ENCODE results near the gene NBL1. TPM values are rescaled to one million over a fixed set of nuclear protein-coding genes. Genes with fewer than 3 reads are reported as not detected.

Gene NBL1
- total and polyA plus RNA-seq, 10 of the 15 experiments (the other 5 are each of a cell fraction or from before 2014, with no cell fraction given) = 0.13 to 2.4 (median 0.81) TPM; not detected in 1

GRCh38 chr1:19654886-19655717 lies 11.0 kb downstream of the NBL1 start (continued):
- TF ChIP-seq, protein P1, sequence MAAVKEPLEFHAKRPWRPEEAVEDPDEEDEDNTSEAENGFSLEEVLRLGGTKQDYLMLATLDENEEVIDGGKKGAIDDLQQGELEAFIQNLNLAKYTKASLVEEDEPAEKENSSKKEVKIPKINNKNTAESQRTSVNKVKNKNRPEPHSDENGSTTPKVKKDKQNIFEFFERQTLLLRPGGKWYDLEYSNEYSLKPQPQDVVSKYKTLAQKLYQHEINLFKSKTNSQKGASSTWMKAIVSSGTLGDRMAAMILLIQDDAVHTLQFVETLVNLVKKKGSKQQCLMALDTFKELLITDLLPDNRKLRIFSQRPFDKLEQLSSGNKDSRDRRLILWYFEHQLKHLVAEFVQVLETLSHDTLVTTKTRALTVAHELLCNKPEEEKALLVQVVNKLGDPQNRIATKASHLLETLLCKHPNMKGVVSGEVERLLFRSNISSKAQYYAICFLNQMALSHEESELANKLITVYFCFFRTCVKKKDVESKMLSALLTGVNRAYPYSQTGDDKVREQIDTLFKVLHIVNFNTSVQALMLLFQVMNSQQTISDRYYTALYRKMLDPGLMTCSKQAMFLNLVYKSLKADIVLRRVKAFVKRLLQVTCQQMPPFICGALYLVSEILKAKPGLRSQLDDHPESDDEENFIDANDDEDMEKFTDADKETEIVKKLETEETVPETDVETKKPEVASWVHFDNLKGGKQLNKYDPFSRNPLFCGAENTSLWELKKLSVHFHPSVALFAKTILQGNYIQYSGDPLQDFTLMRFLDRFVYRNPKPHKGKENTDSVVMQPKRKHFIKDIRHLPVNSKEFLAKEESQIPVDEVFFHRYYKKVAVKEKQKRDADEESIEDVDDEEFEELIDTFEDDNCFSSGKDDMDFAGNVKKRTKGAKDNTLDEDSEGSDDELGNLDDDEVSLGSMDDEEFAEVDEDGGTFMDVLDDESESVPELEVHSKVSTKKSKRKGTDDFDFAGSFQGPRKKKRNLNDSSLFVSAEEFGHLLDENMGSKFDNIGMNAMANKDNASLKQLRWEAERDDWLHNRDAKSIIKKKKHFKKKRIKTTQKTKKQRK (IDR thresholded peaks at IDR 0.05; ENCODE audit: low read depth, low read length) = no peak
- TF ChIP-seq FOXM1 (IDR thresholded peaks at IDR 0.05; ENCODE audit: low read depth, low read length) = no peak
- no peak for TF ChIP-seq TCF3 (IDR thresholded peaks at IDR 0.05; ENCODE audit: borderline replicate concordance, insufficient read depth, low read depth, low read length)
- no peak for TF ChIP-seq CREB1 (IDR thresholded peaks at IDR 0.05; ENCODE audit: low read depth)
- no peak for TF ChIP-seq BCL11A (IDR thresholded peaks at IDR 0.05; ENCODE audit: low read depth, low read length)
- TF ChIP-seq CREM (IDR thresholded peaks at IDR 0.05; ENCODE audit: low read depth) = no peak

DNA sequence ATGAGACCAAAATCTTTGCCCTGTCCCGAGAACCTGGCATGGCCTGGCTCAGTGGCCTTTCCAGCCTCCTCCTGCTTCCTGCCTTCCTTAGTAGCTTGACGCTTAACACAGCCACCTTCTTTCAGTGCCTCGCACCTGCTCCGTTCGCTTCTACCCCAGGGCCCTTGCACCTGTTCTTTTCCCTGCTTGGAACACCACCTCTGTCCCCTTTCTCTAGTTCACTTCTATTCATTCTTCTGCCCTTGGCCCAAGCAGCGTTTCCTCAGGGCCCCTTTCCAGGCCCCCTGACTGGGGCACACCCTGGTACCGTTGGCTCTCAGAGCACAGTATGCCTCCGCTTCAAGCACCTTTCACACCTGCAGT lies 11.6 kb downstream of the NBL1 start:
- DNase-seq (ENCODE audit: low read depth, low spot score) (no peak), ATAC-seq (no peak), FAIRE-seq (no peak)
- ChIA-PET POLR2A (no interaction called here), SMC1A (ENCODE audit: uncharacterized antibody, unreplicated experiment) (no interaction called here), CTCF (no interaction called here), RAD21 (ENCODE audit: unreplicated experiment) (no interaction called here)
- Histone ChIP-seq H2AFZ (ENCODE audit: control insufficient read depth, low read depth, low read length) (no peak overlapping the region), H3K27ac (ENCODE audit: control insufficient read depth, insufficient read depth) (no peak overlapping the region), H3K27me3 (replicated peaks in 1 of 2; ENCODE audit: control insufficient read depth in 2 of 2, insufficient read depth in 2 of 2, low read length in 1 of 2) (no peaks in the 10 kb centered on the region; a peak in 1 of 4 replicates), H3K36me3 (ENCODE audit: control insufficient read depth in 2 of 2, insufficient read depth in 2 of 2, low read length in 1 of 2) (no peaks in the 10 kb centered on the region), H3K4me2 (ENCODE audit: control insufficient read depth, insufficient read depth) (no peak overlapping the region), H3K9ac (ENCODE audit: control insufficient read depth, insufficient read depth, low read length) (no peak overlapping the region), H4K20me1 (ENCODE audit: control insufficient read depth, insufficient read depth) (no peaks in the 10 kb centered on the region), H3K4me3 (no peak overlapping the region), H3K4me1 (ENCODE audit: control insufficient read depth, insufficient read depth, low read length) (no peaks in the 10 kb centered on the region), H3K79me2 (ENCODE audit: control insufficient read depth, insufficient read depth, low read length) (no peaks in the 10 kb centered on the region), H3K9me3 (replicated peaks; ENCODE audit: control insufficient read depth, insufficient read depth, low read length) (no peaks in the 10 kb centered on the region)
- in situ Hi-C loops (cut with MboI) (no loop called here), intact Hi-C loops (cut with micrococcal nuclease; ENCODE audit: unreplicated experiment) (loop anchor here (10.0 kb wide), 1 partner anchor 341 kb away; the partner anchor contains the start of genes AKR7A2 and SLC66A1)
- 51% methylated on average over 8 of the region's 8 CpGs for WGBS (ENCODE audit: insufficient coverage, insufficient replicate concordance, low lambda C conversion rate, missing lambda C conversion rate)
- BruUV-seq (replicated peaks) = no TSS peak
- TF ChIP-seq ASH2L (IDR thresholded peaks at IDR 0.05; ENCODE audit: borderline replicate concordance, low read depth) = no peak
- no peak for TF ChIP-seq LARP7 (IDR thresholded peaks at IDR 0.05)
- TF ChIP-seq ETV6 (conservative IDR thresholded peaks at IDR 0.05 in 1 of 2, IDR thresholded peaks at IDR 0.05 in 1 of 2; ENCODE audit: borderline replicate concordance in 1 of 2, low read depth in 1 of 2) = no peak
- no peak for TF ChIP-seq YBX1 (IDR thresholded peaks at IDR 0.05)
- TF ChIP-seq ZSCAN29 (IDR thresholded peaks at IDR 0.05) = no peak
- no peak for TF ChIP-seq MYC (IDR thresholded peaks at IDR 0.05; ENCODE audit: insufficient read depth, insufficient read length, insufficient replicate concordance, low read length, severe bottlenecking)
- TF ChIP-seq SUZ12 (IDR thresholded peaks at IDR 0.05; ENCODE audit: unreplicated experiment) = no peak
- TF ChIP-seq NFYA (IDR thresholded peaks at IDR 0.05; ENCODE audit: borderline replicate concordance, low read depth, low read length) = no peak
- no peak for TF ChIP-seq BMI1 (IDR thresholded peaks at IDR 0.05; ENCODE audit: borderline replicate concordance)
- TF ChIP-seq, protein P2, sequence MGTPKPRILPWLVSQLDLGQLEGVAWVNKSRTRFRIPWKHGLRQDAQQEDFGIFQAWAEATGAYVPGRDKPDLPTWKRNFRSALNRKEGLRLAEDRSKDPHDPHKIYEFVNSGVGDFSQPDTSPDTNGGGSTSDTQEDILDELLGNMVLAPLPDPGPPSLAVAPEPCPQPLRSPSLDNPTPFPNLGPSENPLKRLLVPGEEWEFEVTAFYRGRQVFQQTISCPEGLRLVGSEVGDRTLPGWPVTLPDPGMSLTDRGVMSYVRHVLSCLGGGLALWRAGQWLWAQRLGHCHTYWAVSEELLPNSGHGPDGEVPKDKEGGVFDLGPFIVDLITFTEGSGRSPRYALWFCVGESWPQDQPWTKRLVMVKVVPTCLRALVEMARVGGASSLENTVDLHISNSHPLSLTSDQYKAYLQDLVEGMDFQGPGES (IDR thresholded peaks at IDR 0.05) = no peak

Data from GM12878 (cell line).